ENCODE results near the gene LMBR1. TPM values are rescaled to one million over a fixed set of nuclear protein-coding genes. Genes with fewer than 3 reads are reported as not detected.

Gene LMBR1
- total RNA-seq, 1 donor from 2014 or later = 37.6 TPM

DNA sequence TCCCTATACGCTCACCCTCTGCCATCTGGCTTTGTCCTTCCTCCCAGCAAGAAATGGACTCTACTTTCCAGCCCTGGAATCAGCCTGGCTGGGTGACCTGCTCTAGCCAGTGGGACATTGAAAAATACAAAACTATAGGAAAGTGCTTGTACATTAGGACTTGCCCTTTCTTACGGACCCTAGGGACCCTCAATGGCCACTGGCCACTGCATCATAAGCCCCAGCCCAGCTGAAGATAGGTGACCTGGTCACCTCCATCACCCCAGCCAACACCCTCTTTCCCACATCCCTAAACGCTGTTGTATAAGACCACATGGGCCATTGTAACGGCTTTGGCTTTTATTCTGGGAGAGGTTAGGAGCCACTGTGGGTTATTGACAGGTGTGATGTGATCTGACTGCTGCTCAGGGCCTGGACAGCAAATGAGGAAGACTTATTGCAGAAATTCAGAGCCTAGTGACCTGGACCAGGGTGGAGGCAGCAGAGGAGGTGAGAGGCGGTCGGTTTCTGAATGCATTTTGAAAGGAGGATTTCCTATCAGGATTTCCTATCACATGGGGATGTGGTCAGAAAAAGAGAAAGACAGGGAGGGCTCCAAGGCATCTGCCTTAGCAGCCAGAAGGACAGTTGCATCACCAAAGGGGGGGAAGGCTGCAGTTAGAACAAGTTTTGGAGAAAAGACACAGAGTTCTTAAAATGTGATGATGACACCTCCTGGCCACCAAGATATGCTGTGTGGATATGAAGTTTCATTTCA lies 2.2 kb upstream of the LMBR1 start:
- Histone ChIP-seq H3K36me3 (no peaks in the 10 kb centered on the region), H3K27me3 (ENCODE audit: low read depth) (no peaks in the 10 kb centered on the region), H3K4me1 (peaks cover 44% of the 10 kb centered on the region), H3K27ac (replicated peaks) (peak overlapping the region; percentile 99), H3K4me3 (no peak overlapping the region), H3K9me3 (replicated peaks) (no peaks in the 10 kb centered on the region)
- TF ChIP-seq CTCF (IDR thresholded peaks at IDR 0.05; ENCODE audit: borderline replicate concordance) = no peak
- intact Hi-C loops (cut with micrococcal nuclease) = no loop called here
- DNase-seq = no peak

DNA sequence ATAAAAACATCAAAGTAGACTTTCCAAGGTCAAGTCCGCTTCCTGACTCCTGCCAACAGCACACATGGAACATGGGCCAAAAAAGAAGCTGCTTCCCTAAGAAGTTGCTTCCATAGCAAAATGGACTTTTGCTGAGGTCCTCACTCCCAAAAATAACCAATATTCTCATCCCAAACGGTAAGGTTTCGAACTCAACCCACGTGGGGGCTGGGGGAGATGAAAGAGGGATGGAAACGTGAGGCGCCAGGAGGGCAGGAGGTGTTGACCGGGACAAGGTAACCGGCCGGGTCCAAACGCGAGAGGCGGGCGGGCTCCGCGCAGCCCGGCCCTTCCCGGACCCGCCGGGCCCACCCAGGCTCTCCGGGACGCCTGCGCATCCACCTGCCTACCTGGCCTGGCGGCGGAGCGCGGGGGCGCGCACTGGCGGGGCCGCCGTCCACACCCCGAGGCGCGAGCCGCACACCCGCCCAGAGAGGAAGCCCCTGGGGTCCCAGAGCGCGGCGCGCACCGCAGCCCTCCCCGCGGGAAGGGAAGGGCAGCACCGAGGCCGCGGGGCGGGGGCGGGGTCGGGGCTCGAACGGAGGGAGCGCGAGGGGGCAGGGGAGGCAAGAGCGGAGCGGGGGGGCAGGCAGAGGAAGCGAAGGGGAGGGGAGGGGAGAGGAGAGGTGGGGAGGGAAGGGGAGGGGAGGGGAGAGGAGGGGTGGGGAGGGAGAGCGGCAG lies 742 bp downstream of the LMBR1 start:
- no peaks in the 10 kb centered on the region for H3K9me3 ChIP-seq (replicated peaks)
- peaks cover 44% of the 10 kb centered on the region for H3K4me1 ChIP-seq
- DNase-seq = peak; percentile 51
- H3K36me3 ChIP-seq = no peaks in the 10 kb centered on the region
- TF ChIP-seq CTCF (IDR thresholded peaks at IDR 0.05; ENCODE audit: borderline replicate concordance) = no peak
- intact Hi-C loops (cut with micrococcal nuclease) = no loop called here
- peak overlapping the region; percentile 93 for H3K4me3 ChIP-seq
- H3K27ac ChIP-seq (replicated peaks) = peak overlapping the region; percentile 99
- H3K27me3 ChIP-seq (ENCODE audit: low read depth) = no peaks in the 10 kb centered on the region

- intact Hi-C loops (cut with micrococcal nuclease) = no loop called here
These were observed 3.2 kb downstream of the LMBR1 start for GRCh38 chr7:156889746-156890145.

GRCh38 chr7:156889089-156889488 lies 3.9 kb downstream of the LMBR1 start:
- H3K9me3 ChIP-seq (replicated peaks) = no peaks in the 10 kb centered on the region
- no peaks in the 10 kb centered on the region for H3K36me3 ChIP-seq
- H3K27me3 ChIP-seq (ENCODE audit: low read depth) = no peaks in the 10 kb centered on the region
- no peak for TF ChIP-seq CTCF (IDR thresholded peaks at IDR 0.05; ENCODE audit: borderline replicate concordance)
- no peak for DNase-seq
- H3K27ac ChIP-seq (replicated peaks) = no peak overlapping the region
- H3K4me1 ChIP-seq = peaks cover 52% of the 10 kb centered on the region
- no peak overlapping the region for H3K4me3 ChIP-seq
- intact Hi-C loops (cut with micrococcal nuclease) = no loop called here

More at GRCh38 chr7:156889746-156890145, 3.2 kb downstream of the LMBR1 start:
- no peaks in the 10 kb centered on the region for H3K36me3 ChIP-seq
- no peak for DNase-seq
- H3K4me1 ChIP-seq = peaks cover 54% of the 10 kb centered on the region
- TF ChIP-seq CTCF (IDR thresholded peaks at IDR 0.05; ENCODE audit: borderline replicate concordance) = no peak
- no peaks in the 10 kb centered on the region for H3K27me3 ChIP-seq (ENCODE audit: low read depth)
- no peaks in the 10 kb centered on the region for H3K9me3 ChIP-seq (replicated peaks)
- no peak overlapping the region for H3K27ac ChIP-seq (replicated peaks)
- H3K4me3 ChIP-seq = no peak overlapping the region

DNA sequence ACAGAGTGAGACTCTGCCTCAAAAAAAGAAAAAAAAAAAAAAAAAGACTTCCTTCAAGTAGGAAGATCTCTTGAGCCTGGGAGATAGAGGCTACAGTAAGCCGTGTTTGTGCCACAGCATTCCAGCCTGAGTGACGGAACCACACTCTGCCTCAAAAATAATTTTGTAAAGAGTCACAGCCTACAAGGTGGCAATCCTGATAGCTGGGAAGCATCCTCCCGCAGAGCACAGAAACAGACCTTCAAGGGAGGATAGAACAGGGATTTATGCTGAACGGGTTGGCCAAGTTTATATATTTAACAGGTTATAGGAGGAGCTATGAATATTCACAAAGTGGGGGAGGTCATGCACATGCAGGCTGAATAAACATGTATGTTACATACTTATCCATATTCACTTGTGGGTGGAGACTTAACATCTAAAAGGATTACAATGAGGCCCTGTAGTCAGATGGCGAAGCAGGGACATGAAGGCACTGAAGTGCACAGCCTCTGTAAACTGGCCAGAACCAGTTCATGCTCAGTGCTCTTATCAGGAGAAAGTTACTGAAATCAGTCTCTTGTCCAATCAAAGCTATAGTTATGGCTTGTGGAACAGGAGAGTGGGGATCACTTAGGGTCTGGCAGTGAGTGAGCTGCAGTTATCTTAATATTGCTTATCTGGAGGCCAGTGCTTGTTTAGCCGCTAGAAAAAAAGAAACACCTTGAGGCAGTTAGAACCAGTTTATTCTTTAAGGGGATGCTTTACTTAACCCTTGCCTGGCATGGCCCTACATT lies 6.8 kb downstream of the LMBR1 start:
- intact Hi-C loops (cut with micrococcal nuclease) = no loop called here
- no peak overlapping the region for H3K4me3 ChIP-seq
- peak overlapping the region; percentile 17 for H3K27ac ChIP-seq (replicated peaks)
- no peaks in the 10 kb centered on the region for H3K27me3 ChIP-seq (ENCODE audit: low read depth)
- no peak for TF ChIP-seq CTCF (IDR thresholded peaks at IDR 0.05; ENCODE audit: borderline replicate concordance)
- H3K4me1 ChIP-seq = peaks cover 28% of the 10 kb centered on the region
- H3K36me3 ChIP-seq = peaks cover 4% of the 10 kb centered on the region
- peaks cover 9% of the 10 kb centered on the region for H3K9me3 ChIP-seq (replicated peaks)
- DNase-seq = no peak
